Upper lobe of left lung (tissue), 6 donors: ENCODE results near the gene B3GLCT. TPM values are rescaled to one million over a fixed set of nuclear protein-coding genes. Genes with fewer than 3 reads are reported as not detected.

ENCODE experiments used
- ATAC-seq, 2 donors: fragments of 200-7000 bp; cut with Tn5 transposase; one replicate each; pipeline ENCODE4 v1.9.1; 2022; ENCODE audit warnings: mild to moderate bottlenecking in 2 of 2, moderate library complexity in 2 of 2; ENCODE audit not compliant: low FRiP score in 2 of 2
- DNase-seq, 2 donors: peaks; one replicate each; pipeline ENCODE4 v3.0.0-alpha.2; 2019 to 2020
- H3K27ac ChIP-seq, 4 donors: fragments of 200-600 bp; sonication (generic); one replicate each; pipeline ENCODE4 v1.5.1; 2016 to 2019
- H3K27me3 ChIP-seq, 4 donors: fragments of 200-600 bp; sonication (generic); one replicate each; pipeline ENCODE4 v1.5.1; 2017 to 2019
- H3K36me3 ChIP-seq, 4 donors: fragments of 200-600 bp; sonication (generic); one replicate each; pipeline ENCODE4 v1.5.1; 2016 to 2019
- H3K4me1 ChIP-seq, 4 donors: fragments of 200-600 bp; sonication (generic); one replicate each; pipeline ENCODE4 v1.5.1; 2018 to 2019
- H3K4me3 ChIP-seq, 4 donors: fragments of 200-600 bp; sonication (generic); one replicate each; pipeline ENCODE4 v1.5.1; 2017 to 2019; ENCODE audit warnings: mild to moderate bottlenecking in 2 of 4, moderate library complexity in 1 of 4
- H3K9me3 ChIP-seq, 4 donors: fragments of 200-600 bp; sonication (generic); one replicate each; pipeline ENCODE4 v1.5.1; 2018 to 2019
- CTCF ChIP-seq, 6 experiments: fragments of 450-650 bp in 4 of 6; fragments of 200-600 bp in 2 of 6; sonication (generic) in 2 of 6; IDR thresholded peaks; one replicate each; pipeline ENCODE4 v1.5.1; 2016 to 2019; ENCODE audit warnings: antibody characterized with exemption in 6 of 6
- EP300 ChIP-seq, 4 donors: sonication (generic); formaldehyde crosslinking; IDR thresholded peaks; one replicate each; pipeline ENCODE4 v1.5.1; 2017; ENCODE audit warnings: antibody characterized with exemption in 4 of 4, control low read depth in 2 of 4
- POLR2A ChIP-seq, 4 donors: fragments of 450-650 bp; IDR thresholded peaks; one replicate each; pipeline ENCODE4 v1.5.1; 2016 to 2017; ENCODE audit warnings: antibody characterized with exemption in 4 of 4, mild to moderate bottlenecking in 2 of 4
- POLR2AphosphoS5 ChIP-seq, 2 donors: sonication (generic); formaldehyde crosslinking; IDR thresholded peaks; one replicate each; pipeline ENCODE4 v1.5.1; 2017; ENCODE audit warnings: antibody characterized with exemption in 2 of 2
- WGBS, 2 donors: methylation state at CpG; one replicate each; pipeline ENCODE4 v1.1.5; 2017 to 2018; 5-methylcytosine and 5-hydroxymethylcytosine counted together
- total RNA-seq, 6 donors: library from RNA; depleted of rRNA in 4 of 6; stranded (reverse); fragments of >200 nt in 4 of 6; gene quantifications; one replicate each; pipeline versions ENCODE4 v1.1.0 to v1.2.1, GENCODE V29; 2016 to 2021
- donor health status: DM: no; HTN: no; CAD: no; lungs with moderate emphysema.
- donor health status: DM: no; HTN: yes; CAD: no; lungs with severe emphysema.

Gene B3GLCT
- total RNA-seq, 6 donors from 2014 or later = 1.0 to 8.2 (median 5.2) TPM

- H3K27me3 ChIP-seq = no peaks in the 10 kb centered on the region
- no peak for DNase-seq
- H3K36me3 ChIP-seq = peaks cover 2 to 26% (median 5%) of the 10 kb centered on the region in 4 donors
- no peaks in the 10 kb centered on the region for H3K9me3 ChIP-seq
- no peak overlapping the region for H3K4me3 ChIP-seq
- TF ChIP-seq POLR2AphosphoS5 (IDR thresholded peaks at IDR 0.05) (no peak), CTCF (IDR thresholded peaks at IDR 0.05) (no peak), POLR2A (IDR thresholded peaks at IDR 0.05) (no peak), EP300 (IDR thresholded peaks at IDR 0.05) (no peak)
- no peak overlapping the region for H3K27ac ChIP-seq
- no peak for ATAC-seq
- WGBS, 2 donors = 85 to 96% methylated on average over 1 of the region's 1 CpG
- H3K4me1 ChIP-seq = no peaks in the 10 kb centered on the region
These were observed 79.1 kb downstream of the B3GLCT start for GRCh38 chr13:31278869-31279268.

- no peaks in the 10 kb centered on the region for H3K4me1 ChIP-seq
- H3K9me3 ChIP-seq = peaks cover 0 to under 1% (median 0%) of the 10 kb centered on the region in 4 donors
- H3K36me3 ChIP-seq = peaks cover 0 to 14% (median 4%) of the 10 kb centered on the region in 4 donors
- WGBS, 2 donors = 93 to 94% methylated on average over 3 of the region's 3 CpGs
- H3K4me3 ChIP-seq = no peak overlapping the region
- ATAC-seq (no peak), DNase-seq (no peak)
- no peak overlapping the region for H3K27ac ChIP-seq
- no peaks in the 10 kb centered on the region for H3K27me3 ChIP-seq
- TF ChIP-seq EP300 (IDR thresholded peaks at IDR 0.05) = no peak
- no peak for TF ChIP-seq POLR2AphosphoS5 (IDR thresholded peaks at IDR 0.05)
- TF ChIP-seq CTCF (IDR thresholded peaks at IDR 0.05) = no peak
- no peak for TF ChIP-seq POLR2A (IDR thresholded peaks at IDR 0.05)
These were observed 83.1 kb downstream of the B3GLCT start for GRCh38 chr13:31282741-31283455.

GRCh38 chr13:31286930-31287329, 87.2 kb downstream of the B3GLCT start:
- H3K27ac ChIP-seq = no peak overlapping the region
- no peak overlapping the region for H3K4me3 ChIP-seq
- no peak for ATAC-seq
- DNase-seq = no peak
- H3K4me1 ChIP-seq = no peaks in the 10 kb centered on the region
- no peaks in the 10 kb centered on the region for H3K27me3 ChIP-seq
- H3K36me3 ChIP-seq = peaks cover 0 to 23% (median 11%) of the 10 kb centered on the region in 4 donors
- H3K9me3 ChIP-seq = peaks cover 5 to 21% (median 8%) of the 10 kb centered on the region in 4 donors
- TF ChIP-seq POLR2A (IDR thresholded peaks at IDR 0.05) = no peak
- TF ChIP-seq EP300 (IDR thresholded peaks at IDR 0.05) = no peak
- no peak for TF ChIP-seq POLR2AphosphoS5 (IDR thresholded peaks at IDR 0.05)
- TF ChIP-seq CTCF (IDR thresholded peaks at IDR 0.05) = no peak
- WGBS, 2 donors = 93 to 100% methylated on average over 2 of the region's 2 CpGs

GRCh38 chr13:31301119-31301518, 101.3 kb downstream of the B3GLCT start:
- H3K9me3 ChIP-seq = no peaks in the 10 kb centered on the region
- H3K27ac ChIP-seq = no peak overlapping the region
- no peak for DNase-seq
- H3K27me3 ChIP-seq = no peaks in the 10 kb centered on the region
- H3K36me3 ChIP-seq = peaks cover 0 to 11% (median 0%) of the 10 kb centered on the region in 4 donors
- no peak overlapping the region for H3K4me3 ChIP-seq
- TF ChIP-seq POLR2AphosphoS5 (IDR thresholded peaks at IDR 0.05) (no peak), EP300 (IDR thresholded peaks at IDR 0.05) (no peak), CTCF (IDR thresholded peaks at IDR 0.05) (no peak), POLR2A (IDR thresholded peaks at IDR 0.05) (no peak)
- ATAC-seq = no peak
- no peaks in the 10 kb centered on the region for H3K4me1 ChIP-seq

- Histone ChIP-seq H3K27ac (no peak overlapping the region), H3K4me3 (no peak overlapping the region), H3K36me3 (no peaks in the 10 kb centered on the region), H3K9me3 (peaks cover 0 to 30% (median 21%) of the 10 kb centered on the region in 4 donors), H3K4me1 (no peaks in the 10 kb centered on the region), H3K27me3 (no peaks in the 10 kb centered on the region)
- TF ChIP-seq POLR2AphosphoS5 (IDR thresholded peaks at IDR 0.05) = no peak
- TF ChIP-seq EP300 (IDR thresholded peaks at IDR 0.05) = no peak
- no peak for TF ChIP-seq POLR2A (IDR thresholded peaks at IDR 0.05)
- TF ChIP-seq CTCF (IDR thresholded peaks at IDR 0.05) = no peak
- DNase-seq = peak in 1 of 2 donors; percentile 33
- 87 to 89% methylated on average over 3 to 4 of the region's 4 CpGs for WGBS, 2 donors
- no peak for ATAC-seq
These were observed 110.6 kb downstream of the B3GLCT start for GRCh38 chr13:31310356-31310755.
